ENCODE results near the gene CPZ.

Gene CPZ

GRCh38 chr4:8637456-8637984 lies 45.0 kb downstream of the CPZ start:
- in situ Hi-C loops (cut with MboI; ENCODE audit: low sequenced_read_pairs, unreplicated experiment), result no loop called here

GRCh38 chr4:8639021-8639420 lies 46.5 kb downstream of the CPZ start:
- DNase-seq (ENCODE audit: low spot score), result no peak
- TF ChIP-seq CTCF (IDR thresholded peaks at IDR 0.05; ENCODE audit: borderline replicate concordance, control extremely low read depth, extremely low read depth, insufficient read depth, missing control alignments), result no peak
- in situ Hi-C loops (cut with MboI; ENCODE audit: low sequenced_read_pairs, unreplicated experiment), result no loop called here

More at GRCh38 chr4:8637456-8637984, 45.0 kb downstream of the CPZ start:
- DNase-seq (ENCODE audit: low spot score), result no peak
- TF ChIP-seq CTCF (IDR thresholded peaks at IDR 0.05; ENCODE audit: borderline replicate concordance, control extremely low read depth, extremely low read depth, insufficient read depth, missing control alignments), result no peak

- in situ Hi-C loops (cut with MboI; ENCODE audit: low sequenced_read_pairs, unreplicated experiment), result no loop called here
- TF ChIP-seq CTCF (IDR thresholded peaks at IDR 0.05; ENCODE audit: borderline replicate concordance, control extremely low read depth, extremely low read depth, insufficient read depth, missing control alignments), result no peak
- DNase-seq (ENCODE audit: low spot score), result no peak
These were observed 47.5 kb downstream of the CPZ start for GRCh38 chr4:8639777-8640720.

GRCh38 chr4:8640816-8641215 lies 48.3 kb downstream of the CPZ start:
- no peak for DNase-seq (ENCODE audit: low spot score)
- in situ Hi-C loops (cut with MboI; ENCODE audit: low sequenced_read_pairs, unreplicated experiment), result no loop called here
- no peak for TF ChIP-seq CTCF (IDR thresholded peaks at IDR 0.05; ENCODE audit: borderline replicate concordance, control extremely low read depth, extremely low read depth, insufficient read depth, missing control alignments)

- DNase-seq (ENCODE audit: low spot score), result no peak
- no peak for TF ChIP-seq CTCF (IDR thresholded peaks at IDR 0.05; ENCODE audit: borderline replicate concordance, control extremely low read depth, extremely low read depth, insufficient read depth, missing control alignments)
- in situ Hi-C loops (cut with MboI; ENCODE audit: low sequenced_read_pairs, unreplicated experiment), result no loop called here
These were observed 48.7 kb downstream of the CPZ start for GRCh38 chr4:8641256-8641655.

GRCh38 chr4:8641931-8642650 lies 49.5 kb downstream of the CPZ start:
- no peak for DNase-seq (ENCODE audit: low spot score)
- in situ Hi-C loops (cut with MboI; ENCODE audit: low sequenced_read_pairs, unreplicated experiment), result no loop called here
- TF ChIP-seq CTCF (IDR thresholded peaks at IDR 0.05; ENCODE audit: borderline replicate concordance, control extremely low read depth, extremely low read depth, insufficient read depth, missing control alignments), result no peak

Measured in GM13976 (cell line).